GM21515 (cell line): ENCODE results near the gene DKC1.
"Not testable (repeated sequence)": the region's sequence is repeated elsewhere in the genome, so short reads cannot be mapped to it uniquely, and the experiment has no call there.

Experiments used
- ATAC-seq: cut with Tn5 transposase; IDR thresholded peaks from one replicate; pipeline ENCODE4 v1.9.1; 2021; ENCODE audit not compliant: unreplicated experiment

DKC1 gene

DNA sequence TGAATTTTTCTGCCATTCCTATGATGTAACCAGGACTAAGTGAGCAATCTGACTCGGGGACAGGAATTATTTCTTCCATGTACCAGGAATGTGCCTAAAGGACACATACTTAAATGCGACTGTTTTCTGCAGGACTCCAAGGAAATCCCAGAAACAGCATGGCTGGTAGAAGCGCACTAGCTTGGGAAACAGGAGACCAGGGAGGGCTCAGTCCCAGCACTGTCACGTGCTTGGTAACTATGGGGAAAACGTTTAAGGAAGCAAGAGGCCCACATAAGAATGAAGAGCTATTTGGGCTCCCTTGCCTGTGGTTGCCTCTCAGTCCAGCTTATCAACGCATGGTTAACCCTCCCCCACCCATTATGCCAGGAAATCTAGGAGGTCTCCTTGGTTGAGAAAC lies 23.1 kb downstream of the DKC1 start:
- no peak for ATAC-seq

DNA sequence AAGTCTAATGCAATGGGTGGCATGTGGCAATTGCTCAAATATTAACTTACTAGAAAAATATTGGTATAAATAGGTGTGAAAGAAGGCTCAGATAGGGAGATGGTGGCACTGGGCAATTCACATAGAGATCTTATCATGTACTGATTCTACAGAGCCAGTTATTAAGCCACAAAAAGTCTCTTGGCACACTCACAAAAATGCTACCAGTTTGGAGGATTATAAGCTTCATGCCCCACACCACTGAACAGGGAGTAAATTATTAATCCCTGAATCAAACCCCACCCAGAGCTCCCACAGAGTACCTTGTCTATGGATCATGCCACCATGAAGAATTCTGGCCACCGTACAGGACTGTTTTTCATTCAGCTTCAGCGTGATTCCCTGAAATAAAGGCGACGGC lies 28.8 kb downstream of the DKC1 start:
- no peak for ATAC-seq

DNA sequence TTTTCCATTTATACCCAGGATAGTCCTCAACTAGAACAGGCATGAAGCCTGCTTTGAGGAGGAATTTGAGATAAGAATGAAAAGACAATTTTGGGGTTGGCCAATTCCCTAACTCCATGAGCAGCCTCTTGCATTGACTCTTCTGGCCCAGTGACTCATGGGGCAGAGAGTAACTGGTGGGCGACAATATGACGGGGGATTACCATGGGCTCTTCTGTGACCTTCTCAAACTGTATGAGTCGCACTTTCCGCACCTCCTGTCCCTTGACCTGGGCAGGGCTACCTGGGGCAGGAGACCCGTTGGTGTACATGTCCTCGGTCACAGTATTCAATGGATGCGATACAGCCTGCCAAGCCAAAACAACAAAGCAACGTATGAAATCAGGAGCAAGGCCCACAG lies 29.3 kb downstream of the DKC1 start:
- ATAC-seq = no peak

DNA sequence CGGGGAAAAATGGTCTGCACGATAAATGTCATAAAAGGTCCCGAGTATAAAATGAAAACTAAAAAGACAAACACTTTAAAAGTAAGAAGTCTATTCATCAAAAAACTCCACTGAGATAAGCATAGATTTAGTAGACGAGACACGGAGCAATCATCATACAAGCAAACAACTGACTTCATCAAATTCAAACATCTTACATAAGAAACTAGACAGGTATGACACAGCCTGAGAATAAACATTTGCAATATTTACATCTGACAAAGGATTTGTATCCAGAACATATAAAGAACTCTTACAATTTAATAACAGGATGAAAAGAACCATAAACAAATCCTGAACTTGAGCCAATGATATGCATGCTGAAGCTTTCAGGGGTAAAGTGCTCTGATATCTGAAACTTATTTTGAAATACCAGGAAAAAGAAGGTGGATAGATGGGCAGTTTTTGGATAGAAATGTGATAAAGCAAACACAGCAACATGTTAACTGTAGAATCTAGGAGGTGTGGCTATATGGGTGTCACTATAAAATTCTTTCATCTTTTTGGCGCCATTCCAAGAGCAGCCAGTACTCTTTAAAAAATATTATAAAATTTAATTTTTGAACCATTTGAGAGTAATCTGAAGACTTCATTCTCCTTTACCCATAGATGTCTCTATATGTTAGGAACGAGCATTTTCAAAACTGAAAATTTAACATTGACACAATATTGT lies 30.6 kb downstream of the DKC1 start:
- no peak for ATAC-seq

DNA sequence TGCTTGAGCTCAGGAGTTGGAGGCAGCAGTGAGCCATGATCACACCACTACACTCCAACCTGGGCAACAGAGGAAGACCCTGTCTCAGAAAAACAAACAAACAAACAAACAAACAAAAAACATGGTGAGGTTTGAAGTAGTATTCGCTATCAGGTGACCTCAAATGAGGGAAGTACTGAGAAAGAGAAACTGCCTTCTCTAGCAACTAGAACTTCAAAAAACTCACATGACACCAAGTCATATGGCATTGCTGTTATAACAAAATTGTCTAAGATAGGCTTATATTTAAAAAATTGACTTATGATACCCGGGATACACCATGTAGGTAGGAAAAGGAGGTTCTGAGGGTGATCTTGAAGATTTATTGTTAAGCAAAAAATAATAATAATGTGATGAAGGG lies 32.4 kb downstream of the DKC1 start:
- no peak for ATAC-seq

DNA sequence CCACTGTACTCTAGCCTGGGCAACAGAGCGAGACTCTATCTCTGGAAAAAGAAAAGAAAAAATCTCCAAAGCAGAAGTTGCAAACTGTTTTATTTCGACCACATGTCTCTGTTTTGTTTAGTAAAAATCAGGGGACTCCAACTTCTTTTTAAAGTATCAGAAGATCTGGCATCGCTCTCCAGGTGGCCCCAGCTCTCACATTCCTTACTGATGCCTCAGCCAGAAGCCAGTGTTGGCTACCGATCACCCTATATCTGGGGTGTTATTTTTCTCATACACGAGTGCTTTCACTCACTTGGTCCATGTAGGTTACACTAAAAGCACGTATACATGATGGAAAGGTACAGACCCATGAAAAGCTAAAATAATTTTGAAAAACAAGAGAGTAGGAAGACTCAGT lies 34.3 kb downstream of the DKC1 start:
- ATAC-seq = no peak

DNA sequence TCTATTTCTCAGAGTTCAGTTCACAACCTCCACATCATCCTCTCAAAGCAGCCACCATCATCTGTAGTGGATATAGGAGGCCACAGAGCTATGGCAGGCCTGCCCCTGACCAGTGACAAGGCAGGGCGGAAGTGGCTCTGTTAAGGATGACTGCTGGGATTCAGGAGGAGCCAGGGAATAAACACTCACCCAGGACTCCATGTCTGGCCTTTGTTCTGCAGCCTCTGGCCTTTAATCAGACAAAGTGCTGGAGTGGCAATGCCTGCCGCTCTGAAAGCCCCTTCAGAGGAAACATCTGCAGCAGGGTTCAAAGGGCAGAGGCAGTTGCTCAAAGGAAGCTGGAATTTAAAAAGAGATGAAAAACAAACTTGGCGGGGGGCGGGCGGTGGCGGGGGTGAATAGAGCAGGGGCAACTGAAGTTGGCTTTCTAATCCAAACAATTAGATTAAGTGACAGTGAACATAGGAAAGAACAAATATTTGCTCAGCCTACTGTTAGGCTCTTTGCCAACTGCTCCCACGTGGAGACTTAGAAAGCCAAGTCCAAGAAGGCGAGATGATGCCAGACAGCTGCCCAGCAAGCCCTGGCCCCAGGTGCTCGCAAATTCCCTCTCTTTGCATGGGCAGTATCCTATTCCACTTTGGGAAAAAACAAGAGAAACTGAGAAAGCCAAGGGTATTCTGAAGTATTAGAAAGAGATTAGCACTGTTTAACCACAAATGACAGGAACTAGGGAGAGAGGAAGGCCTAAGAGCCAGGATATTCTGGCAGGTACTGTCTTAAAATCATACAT lies 37.1 kb downstream of the DKC1 start:
- ATAC-seq = no peak

DNA sequence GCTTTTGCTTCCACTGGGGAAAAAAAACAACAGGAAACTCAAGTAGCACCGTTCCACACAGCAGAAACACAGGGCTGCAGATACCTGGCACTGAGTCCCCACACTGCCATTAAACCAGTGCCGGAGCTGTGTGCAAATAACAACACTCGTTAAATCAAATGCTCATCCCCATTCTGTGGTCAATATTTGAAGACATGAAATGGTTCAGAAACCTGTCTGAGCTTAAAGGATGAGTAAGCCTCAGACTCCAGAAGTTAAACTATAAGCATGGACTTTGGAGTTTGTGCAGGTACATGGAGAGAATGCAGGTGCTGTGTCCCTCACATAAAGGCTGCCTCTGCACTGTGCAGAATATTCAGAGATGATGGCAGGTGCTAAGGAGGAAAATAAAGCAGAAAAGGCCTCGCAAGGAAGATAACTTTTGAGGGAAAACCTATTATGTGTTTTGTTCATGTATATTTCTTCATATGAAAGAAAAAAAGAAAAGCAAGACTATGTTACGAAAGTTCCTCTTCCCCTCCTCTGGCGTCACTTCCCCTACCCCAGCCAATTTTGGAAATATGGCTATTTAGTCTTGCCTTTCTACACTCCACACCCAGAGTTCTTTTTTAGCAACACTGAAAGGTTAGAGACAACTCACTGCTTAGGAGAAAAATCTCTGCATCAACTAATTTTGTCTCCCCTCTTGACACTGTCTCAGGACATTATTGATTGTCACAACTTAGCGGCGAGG lies 38.0 kb downstream of the DKC1 start:
- ATAC-seq = no peak

DNA sequence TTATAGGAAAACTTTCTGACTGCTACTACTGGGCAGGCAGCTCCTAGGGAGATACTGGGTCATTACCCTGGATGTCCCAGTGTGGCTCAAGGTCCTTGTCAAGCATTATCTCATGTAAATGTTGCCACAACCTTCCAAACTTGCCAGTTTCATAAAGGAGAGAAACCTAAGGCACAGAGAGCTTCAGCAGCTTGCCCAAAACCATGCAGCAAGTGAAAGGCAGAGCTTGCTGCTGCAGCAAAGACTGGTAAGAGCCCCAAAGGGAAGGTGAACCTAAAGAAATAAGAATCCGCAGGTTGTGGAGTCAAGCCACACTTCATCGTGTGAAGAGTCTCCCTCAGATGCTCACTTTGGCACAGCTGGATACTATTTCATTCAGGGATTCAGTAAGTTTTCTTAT lies 40.3 kb downstream of the DKC1 start:
- ATAC-seq = no peak

DNA sequence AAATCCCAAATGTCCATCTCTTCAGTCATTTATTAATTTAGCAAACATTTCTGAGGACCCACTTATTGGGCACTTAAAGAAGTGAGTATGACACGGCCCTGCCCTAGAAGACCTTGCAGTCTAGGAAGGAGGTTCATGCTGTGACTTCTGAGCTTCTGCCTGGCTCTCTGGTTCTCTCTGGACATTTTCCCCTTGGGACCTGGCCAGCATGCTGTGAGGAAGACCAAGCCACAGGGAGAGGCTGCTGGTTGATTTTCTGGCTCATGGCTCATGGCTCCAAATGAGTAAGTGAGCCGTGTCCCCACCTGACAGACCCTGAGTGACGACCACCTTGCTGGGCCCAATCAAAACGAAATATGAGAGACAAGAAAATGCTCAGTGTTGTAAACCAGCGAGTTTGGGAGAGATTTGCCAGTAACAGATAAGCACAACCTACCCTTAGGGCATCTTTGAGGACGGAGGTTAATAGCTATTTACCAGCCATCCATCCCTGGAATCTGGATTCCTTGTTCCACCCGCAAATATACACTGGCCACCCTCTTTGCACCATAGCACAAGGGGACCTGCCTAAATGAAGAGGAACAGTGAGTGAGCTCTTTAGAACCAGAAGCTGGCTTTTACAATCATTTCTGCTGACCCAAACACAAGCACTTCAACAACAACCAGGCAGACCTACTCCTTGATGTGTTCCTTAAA lies 41.7 kb downstream of the DKC1 start:
- no peak for ATAC-seq

DNA sequence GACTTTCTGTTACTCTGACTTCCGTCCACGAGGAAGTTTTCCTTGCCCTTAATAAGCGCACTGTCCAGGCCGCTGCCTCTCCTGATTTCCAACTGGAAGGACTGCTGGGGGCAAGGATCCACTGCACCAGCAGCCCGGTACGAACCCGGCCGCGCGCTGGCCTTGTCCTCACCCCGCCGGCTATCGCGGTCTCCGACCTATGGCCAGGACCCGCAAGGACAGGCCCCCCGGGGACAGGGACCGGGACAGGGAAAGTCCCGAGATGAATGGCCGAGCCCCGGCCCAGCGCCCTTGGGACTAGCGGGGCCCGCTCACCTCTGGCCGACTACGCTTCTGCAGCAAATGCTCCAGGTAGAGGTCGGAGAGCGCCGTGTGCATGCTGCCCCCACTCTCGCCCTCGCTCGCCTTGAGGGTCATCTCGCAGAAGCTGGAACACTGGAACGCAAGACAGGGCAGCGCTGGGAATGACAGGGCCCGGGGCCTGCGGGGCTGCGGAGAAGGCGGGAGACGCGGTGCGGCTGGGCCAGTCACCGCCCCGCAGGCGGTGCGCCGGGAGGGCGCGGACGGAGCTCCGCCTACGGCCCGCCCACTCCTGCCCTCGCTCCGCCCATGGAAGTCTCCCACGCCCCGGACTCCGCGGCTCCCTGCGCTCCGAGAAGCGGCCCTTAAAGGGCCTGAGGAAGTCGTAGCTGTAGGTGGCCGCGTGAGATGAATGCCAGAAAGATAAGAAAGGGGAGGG lies 42.5 kb downstream of the DKC1 start, which contains the start of gene MPP1:
Gene MPP1 (minus strand): TSS at position 529 of the 739 bp plus-strand sequence. CDS start 112 bp downstream, at position 417.
- peak; percentile 97 for ATAC-seq

DNA sequence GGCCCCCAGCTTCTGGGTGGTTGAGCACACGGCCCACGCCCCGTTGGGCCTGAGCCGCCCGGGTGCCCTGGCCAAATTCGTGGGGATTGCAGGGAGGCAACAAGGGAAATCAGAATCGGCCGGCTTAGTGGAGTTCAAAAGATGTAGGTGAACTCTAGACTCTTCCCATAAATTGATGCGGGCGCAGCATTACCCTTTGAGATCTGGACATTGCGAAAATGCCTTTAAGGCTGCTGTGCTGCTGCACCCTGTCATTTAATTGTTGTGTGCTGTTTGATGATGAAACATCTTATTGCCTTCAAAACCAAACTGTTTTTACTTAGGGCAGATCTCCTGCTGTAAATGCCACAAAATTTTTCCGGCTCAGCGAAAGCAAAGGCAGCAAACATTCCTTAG lies 43.0 kb downstream of the DKC1 start:
- peak; percentile 10 for ATAC-seq

DNA sequence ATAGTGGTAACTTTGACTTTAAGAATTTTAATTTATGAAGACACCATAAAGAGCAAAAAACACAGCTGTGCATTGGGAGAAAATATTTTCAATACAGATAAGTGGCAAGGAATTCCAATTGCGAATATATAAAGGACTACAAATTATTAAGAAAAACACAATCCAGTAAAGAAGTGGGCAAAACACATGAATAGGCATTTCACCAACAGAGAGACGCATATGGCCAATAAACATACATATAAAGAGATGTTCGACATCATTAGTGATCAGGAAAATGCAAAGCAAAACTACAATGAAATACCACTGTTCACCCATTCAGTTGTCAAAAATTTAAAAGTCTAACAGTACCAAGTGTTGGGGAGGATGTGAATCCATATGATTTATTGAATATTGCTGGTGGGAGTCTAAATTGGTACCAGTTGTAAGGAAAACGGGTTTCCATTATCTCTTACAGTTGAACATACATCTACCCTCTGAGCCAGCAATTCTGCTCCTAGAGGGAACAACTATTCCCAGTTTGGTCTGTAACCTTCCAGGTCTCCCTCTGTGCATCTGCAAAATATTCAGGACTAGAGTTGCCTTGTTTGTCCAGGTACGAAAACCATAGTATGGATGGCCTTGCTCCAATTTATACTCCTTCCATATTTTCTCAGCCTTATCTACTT lies 44.3 kb downstream of the DKC1 start:
- ATAC-seq = no peak

DNA sequence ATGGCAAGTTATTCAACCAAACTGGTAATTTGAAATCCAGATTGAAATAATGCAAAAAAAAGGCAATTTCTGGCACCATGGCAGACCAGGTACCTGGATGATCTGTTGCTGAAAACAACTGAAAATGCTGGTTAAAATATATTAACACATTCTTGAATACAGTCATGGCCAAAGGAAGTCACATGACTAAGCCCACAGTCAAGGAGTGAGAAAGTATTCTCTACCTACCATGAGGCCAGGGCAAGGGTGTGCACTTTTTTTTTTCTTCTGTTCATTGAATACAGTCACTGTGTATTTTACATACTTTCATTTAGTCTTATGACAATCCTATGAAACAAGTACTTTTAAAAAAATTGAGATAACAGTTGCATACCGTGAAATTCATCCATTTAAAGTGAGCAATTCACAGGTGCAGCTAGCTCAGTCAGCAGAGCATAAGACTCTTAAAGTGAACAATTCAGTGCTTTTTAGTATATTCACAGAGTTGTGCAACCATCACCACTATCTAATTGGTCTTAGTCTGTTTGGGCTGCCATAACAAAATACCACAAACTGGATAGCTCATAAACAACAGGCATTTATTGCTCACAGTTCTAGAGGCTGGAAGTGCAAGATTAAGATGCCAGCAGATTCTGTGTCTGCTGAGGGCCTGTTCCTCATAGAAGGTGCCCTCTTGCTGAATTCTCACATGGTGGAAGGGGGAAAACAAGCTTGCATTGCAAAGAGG lies 47.4 kb downstream of the DKC1 start:
- ATAC-seq = no peak

DNA sequence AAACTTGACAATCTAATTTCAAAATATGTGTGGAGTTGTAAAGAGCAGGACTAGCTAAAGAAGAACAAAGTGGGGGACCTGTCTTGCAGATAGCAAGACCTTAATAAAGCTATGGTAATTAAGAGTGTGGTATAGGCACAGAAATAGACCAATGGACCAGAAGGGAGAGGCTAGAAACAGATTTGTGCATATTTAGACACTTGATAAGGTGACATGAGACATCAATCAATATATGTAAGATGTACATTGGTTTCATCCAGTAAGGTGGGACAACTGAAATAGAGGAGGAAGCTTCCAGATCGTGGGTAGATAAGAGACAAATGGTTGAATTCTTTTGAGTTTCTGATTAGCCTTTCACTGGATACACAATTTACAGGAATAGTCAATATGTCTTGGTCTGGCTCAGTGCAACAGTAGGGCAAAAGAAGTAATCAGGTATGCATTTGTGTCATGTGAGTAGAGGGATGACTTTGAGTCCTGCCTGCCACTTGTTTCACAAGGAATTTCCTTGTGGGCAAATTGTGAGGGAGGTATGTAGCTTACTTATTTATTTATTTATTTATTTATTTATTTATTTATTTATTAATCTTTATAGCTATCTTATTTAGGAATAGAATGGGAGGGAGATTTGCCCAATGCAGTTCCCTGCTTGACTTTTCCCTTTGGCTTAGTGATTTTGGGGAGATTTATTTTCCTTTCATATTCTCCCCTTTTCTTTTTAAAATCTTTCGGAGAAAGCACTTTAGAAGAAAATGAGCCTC lies 49.9 kb downstream of the DKC1 start:
- no peak for ATAC-seq

DNA sequence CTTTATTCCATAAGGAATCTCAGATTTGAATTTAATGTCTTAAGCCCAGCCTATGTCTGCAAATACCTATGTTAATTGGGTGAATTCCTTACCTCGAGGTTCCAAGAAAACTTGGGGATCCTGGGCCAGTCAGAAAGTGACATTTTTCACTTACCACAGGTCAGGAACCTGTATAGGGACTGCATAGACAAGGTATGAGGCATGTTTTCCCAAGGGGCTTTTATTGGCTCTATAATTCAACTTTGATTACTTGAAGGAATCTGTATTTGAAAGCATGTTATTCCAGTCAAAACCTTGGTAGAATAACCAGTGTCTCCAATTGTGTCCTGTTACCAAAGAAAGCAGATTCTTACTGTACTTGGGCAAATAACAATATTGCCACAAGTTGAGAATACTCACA lies 51.1 kb downstream of the DKC1 start:
- ATAC-seq = no peak

DNA sequence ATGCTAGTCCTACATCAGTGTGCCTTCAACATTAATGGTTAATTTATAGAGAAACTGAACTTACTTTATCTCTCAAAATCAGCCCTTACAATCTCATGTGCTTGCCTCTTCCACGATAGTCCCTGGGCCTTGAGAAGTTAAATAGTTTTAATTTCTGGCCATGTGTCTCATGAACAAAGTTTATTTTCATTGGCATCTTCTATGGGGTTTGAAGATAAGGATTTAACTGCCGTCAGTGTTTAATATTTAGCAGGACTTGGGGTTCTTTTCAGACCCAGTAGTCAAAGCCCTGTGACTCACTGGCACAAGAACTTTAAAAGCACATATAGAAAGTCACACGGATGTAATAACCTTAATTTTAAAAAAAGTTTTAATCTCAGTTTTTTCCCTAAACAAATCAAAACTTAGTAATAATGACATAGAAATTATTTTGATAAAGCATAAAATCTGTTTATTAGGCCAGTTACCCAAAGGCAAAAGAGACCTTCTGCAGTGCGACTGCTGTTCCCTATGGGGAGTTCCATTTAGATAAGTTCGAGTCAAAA lies 52.7 kb downstream of the DKC1 start:
- no peak for ATAC-seq

DNA sequence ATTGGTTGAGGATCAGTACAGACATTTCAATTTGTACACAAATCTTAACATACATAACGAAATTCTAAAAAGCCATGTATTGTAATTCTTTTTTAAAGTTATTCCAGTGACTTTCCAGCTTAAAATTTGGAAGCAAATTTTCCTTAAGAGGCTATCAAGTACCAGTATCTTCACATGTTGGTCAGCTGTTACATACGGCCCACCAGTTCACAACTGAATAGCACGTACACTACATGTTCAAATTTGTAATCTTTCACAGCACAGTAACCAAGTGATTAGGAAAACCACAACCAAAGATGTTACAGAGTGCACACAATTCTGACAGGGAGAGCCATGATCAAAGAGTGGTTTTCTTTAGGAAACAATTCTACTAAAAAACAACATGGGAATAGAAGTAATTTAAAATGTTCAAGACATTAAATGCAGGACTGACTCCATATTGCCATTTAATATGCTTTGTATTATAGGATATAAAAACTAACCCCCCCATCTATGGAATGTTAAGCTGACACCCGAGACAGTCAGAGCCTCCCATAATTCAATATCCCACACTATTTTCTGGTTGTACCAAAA lies 53.7 kb downstream of the DKC1 start:
- not testable (repeated sequence) for ATAC-seq
